ENCODE data around the gene GSE1. TPM values are rescaled to one million over a fixed set of nuclear protein-coding genes. Genes with fewer than 3 reads are reported as not detected.

The GSE1 gene
- total RNA-seq, 1 experiment from 2014 or later = 97.5 TPM

GRCh38 chr16:85695196-85696128 lies 82.3 kb downstream of the GSE1 start:
- BruUV-seq (replicated peaks) = no TSS peak
- TF ChIP-seq, protein P1, sequence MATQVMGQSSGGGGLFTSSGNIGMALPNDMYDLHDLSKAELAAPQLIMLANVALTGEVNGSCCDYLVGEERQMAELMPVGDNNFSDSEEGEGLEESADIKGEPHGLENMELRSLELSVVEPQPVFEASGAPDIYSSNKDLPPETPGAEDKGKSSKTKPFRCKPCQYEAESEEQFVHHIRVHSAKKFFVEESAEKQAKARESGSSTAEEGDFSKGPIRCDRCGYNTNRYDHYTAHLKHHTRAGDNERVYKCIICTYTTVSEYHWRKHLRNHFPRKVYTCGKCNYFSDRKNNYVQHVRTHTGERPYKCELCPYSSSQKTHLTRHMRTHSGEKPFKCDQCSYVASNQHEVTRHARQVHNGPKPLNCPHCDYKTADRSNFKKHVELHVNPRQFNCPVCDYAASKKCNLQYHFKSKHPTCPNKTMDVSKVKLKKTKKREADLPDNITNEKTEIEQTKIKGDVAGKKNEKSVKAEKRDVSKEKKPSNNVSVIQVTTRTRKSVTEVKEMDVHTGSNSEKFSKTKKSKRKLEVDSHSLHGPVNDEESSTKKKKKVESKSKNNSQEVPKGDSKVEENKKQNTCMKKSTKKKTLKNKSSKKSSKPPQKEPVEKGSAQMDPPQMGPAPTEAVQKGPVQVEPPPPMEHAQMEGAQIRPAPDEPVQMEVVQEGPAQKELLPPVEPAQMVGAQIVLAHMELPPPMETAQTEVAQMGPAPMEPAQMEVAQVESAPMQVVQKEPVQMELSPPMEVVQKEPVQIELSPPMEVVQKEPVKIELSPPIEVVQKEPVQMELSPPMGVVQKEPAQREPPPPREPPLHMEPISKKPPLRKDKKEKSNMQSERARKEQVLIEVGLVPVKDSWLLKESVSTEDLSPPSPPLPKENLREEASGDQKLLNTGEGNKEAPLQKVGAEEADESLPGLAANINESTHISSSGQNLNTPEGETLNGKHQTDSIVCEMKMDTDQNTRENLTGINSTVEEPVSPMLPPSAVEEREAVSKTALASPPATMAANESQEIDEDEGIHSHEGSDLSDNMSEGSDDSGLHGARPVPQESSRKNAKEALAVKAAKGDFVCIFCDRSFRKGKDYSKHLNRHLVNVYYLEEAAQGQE (IDR thresholded peaks at IDR 0.05; ENCODE audit: insufficient read depth in 1 of 2, low read depth in 2 of 2, low read length in 1 of 2) = no peak
- Histone ChIP-seq H3K27ac (ENCODE audit: low read length) (no peak overlapping the region), H3K4me3 (ENCODE audit: low read depth in 2 of 2, low read length in 2 of 2) (no peak overlapping the region), H3K27me3 (ENCODE audit: control insufficient read depth, insufficient read depth, low read length) (no peaks in the 10 kb centered on the region), H3K36me3 (ENCODE audit: control insufficient read depth, insufficient read depth, low read length) (no peaks in the 10 kb centered on the region), H3K9me3 (ENCODE audit: control insufficient read depth, insufficient read depth, low read depth, low read length) (no peaks in the 10 kb centered on the region), H3K4me1 (ENCODE audit: control insufficient read depth, insufficient read depth, low read length) (peaks cover 4% of the 10 kb centered on the region; the same call in 1 of the 2 replicates)
- intact Hi-C loops (cut with micrococcal nuclease; ENCODE audit: unreplicated experiment) (no loop called here), in situ Hi-C loops (cut with HindIII; ENCODE audit: low pct_unique_long_range_greater_than_20kb, low sequenced_read_pairs) (no loop called here)
- ChIA-PET POLR2A (no interaction called here), CTCF (no interaction called here)
- ATAC-seq (no peak), DNase-seq (ENCODE audit: low read depth, low spot score) (no peak)

- Histone ChIP-seq H3K4me1 (ENCODE audit: control insufficient read depth, insufficient read depth, low read length) (peaks cover 4% of the 10 kb centered on the region; the same call in 1 of the 2 replicates), H3K27me3 (ENCODE audit: control insufficient read depth, insufficient read depth, low read length) (no peaks in the 10 kb centered on the region), H3K9me3 (ENCODE audit: control insufficient read depth, insufficient read depth, low read depth, low read length) (no peaks in the 10 kb centered on the region), H3K4me3 (ENCODE audit: low read depth in 2 of 2, low read length in 2 of 2) (no peak overlapping the region), H3K36me3 (ENCODE audit: control insufficient read depth, insufficient read depth, low read length) (no peaks in the 10 kb centered on the region), H3K27ac (ENCODE audit: low read length) (no peak overlapping the region)
- CTCF ChIA-PET = no interaction called here
- ATAC-seq (no peak), DNase-seq (ENCODE audit: low read depth, low spot score) (no peak)
- TF ChIP-seq SIN3A (IDR thresholded peaks at IDR 0.05; ENCODE audit: borderline replicate concordance, insufficient read depth, low read depth, low read length) = no peak
- TF ChIP-seq TCF7L2 (IDR thresholded peaks at IDR 0.05; ENCODE audit: low read depth, low read length) = no peak
- TF ChIP-seq POLR2AphosphoS5 (IDR thresholded peaks at IDR 0.05; ENCODE audit: low read depth, low read length) = no peak
- no peak for TF ChIP-seq CTCF (IDR thresholded peaks at IDR 0.05)
- TF ChIP-seq, protein P1 (IDR thresholded peaks at IDR 0.05; ENCODE audit: insufficient read depth in 1 of 2, low read depth in 2 of 2, low read length in 1 of 2) = no peak
- in situ Hi-C loops (cut with HindIII; ENCODE audit: low pct_unique_long_range_greater_than_20kb, low sequenced_read_pairs) = no loop called here
- intact Hi-C loops (cut with micrococcal nuclease; ENCODE audit: unreplicated experiment) = no loop called here
- no TSS peak for BruUV-seq (replicated peaks)
- POLR2A ChIA-PET = no interaction called here
These were observed 83.7 kb downstream of the GSE1 start for GRCh38 chr16:85696781-85697180.
